Measurements from ENCODE around the gene AIM2. TPM values are rescaled to one million over a fixed set of nuclear protein-coding genes. Genes with fewer than 3 reads are reported as not detected.
A peak's percentile ranks its signal among the peaks of the same experiment; 100 is the strongest.

The AIM2 gene
- total RNA-seq, 4 donors from 2014 or later: 1.5 to 170 (median 6.4) TPM

DNA sequence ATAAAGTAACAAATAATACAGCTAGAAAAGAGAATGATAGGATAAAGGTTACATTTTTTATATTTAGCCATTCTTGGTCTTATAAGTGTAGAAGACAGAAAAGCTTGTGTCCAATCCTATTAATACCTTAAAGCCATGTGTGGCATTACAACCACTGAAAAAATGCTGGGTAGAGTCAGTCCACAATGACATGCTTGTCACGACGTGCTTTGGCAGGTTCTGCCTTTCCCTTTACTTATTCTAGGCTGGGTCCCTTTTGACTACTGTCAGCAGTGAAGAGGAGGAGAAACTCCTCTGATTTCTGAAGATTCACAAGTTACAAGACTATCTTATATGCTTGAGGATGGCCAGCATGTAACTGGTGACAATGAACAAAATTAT, 14.6 kb upstream of the AIM2 start:
- DNase-seq: no peak
- H3K27ac ChIP-seq: no peak overlapping the region
- no peaks in the 10 kb centered on the region for H3K9me3 ChIP-seq
- H3K36me3 ChIP-seq: no peaks in the 10 kb centered on the region
- H3K27me3 ChIP-seq: no peaks in the 10 kb centered on the region
- H3K4me3 ChIP-seq: no peak overlapping the region
- TF ChIP-seq POLR2A (IDR thresholded peaks at IDR 0.05): no peak
- TF ChIP-seq, protein P1, sequence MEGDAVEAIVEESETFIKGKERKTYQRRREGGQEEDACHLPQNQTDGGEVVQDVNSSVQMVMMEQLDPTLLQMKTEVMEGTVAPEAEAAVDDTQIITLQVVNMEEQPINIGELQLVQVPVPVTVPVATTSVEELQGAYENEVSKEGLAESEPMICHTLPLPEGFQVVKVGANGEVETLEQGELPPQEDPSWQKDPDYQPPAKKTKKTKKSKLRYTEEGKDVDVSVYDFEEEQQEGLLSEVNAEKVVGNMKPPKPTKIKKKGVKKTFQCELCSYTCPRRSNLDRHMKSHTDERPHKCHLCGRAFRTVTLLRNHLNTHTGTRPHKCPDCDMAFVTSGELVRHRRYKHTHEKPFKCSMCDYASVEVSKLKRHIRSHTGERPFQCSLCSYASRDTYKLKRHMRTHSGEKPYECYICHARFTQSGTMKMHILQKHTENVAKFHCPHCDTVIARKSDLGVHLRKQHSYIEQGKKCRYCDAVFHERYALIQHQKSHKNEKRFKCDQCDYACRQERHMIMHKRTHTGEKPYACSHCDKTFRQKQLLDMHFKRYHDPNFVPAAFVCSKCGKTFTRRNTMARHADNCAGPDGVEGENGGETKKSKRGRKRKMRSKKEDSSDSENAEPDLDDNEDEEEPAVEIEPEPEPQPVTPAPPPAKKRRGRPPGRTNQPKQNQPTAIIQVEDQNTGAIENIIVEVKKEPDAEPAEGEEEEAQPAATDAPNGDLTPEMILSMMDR (IDR thresholded peaks at IDR 0.05): no peak
- no peaks in the 10 kb centered on the region for H3K4me1 ChIP-seq

DNA sequence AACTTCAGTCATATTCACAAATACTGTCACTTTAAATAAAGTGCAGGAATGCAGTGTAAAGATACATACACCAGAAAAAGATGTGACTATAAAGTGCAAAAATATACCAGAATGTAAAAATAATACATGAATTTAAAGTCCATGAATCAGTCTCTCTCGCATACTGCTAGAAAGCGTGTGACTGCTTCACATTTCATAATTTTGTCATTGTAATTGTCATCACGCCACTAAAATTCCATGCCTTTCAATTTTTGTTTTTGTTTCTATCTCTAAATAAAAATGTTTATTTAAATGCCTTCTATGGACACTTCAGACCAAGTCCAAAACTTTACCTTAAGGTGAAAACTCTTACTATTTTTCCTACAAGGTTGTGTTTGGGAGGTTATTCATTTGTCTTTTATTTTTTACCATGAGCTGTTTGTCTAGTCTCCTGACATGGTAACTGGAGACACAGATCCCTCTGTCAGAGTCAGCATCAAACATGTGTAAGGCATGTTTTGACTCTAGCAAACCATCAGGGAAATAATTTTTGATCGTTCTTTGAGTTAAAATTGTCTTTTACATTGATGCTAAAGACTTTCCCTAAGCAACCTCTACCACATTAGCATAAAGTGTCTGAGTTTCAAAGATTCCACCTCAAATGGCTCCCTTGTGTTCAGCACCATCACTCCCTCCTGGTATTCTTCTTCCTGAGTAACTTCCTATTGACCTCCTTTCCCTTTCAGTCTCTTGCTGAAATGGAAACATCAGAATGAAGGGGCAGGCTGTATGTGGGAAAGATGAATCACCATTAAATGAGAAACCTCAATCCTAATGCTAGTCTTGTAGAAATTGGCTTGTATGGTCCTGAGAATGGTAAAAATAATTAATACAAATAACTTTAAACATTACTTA, 14.0 kb upstream of the AIM2 start:
- TF ChIP-seq, protein P1 (IDR thresholded peaks at IDR 0.05): no peak
- TF ChIP-seq POLR2A (IDR thresholded peaks at IDR 0.05): no peak
- no peaks in the 10 kb centered on the region for H3K9me3 ChIP-seq
- no peak overlapping the region for H3K4me3 ChIP-seq
- no peak overlapping the region for H3K27ac ChIP-seq
- no peaks in the 10 kb centered on the region for H3K4me1 ChIP-seq
- no peaks in the 10 kb centered on the region for H3K27me3 ChIP-seq
- no peaks in the 10 kb centered on the region for H3K36me3 ChIP-seq
- no peak for DNase-seq

DNA sequence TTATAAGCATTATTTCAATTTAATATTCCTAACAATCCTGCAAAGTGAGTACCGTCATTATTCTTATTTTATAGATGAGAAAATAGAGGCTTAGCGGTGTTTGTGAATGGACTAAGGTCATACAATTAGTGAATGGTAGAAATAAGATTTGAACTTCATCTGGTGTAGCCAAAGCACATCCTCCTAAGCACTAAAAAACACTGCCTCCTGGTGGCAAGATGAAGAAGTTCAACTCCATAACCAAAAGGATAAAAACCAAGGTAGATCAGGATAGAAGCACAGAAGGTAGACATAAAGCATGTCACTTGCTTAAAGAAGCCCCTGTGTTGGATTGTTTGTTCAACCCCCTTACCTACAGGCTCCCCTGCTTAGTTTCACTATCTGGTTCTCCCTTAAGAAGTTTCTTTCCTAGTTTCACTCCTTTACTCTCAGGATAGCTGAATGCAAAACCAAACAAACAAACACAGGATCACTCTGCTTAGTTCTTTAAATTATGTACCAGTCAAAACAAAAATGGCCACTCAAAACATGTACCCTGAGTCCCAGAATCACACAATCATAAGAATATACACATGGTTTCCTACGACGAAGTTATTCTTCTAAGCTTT, 12.7 kb upstream of the AIM2 start:
- TF ChIP-seq, protein P1 (IDR thresholded peaks at IDR 0.05): peak; percentile 48 to 75 (median 56)
- TF ChIP-seq POLR2A (IDR thresholded peaks at IDR 0.05): no peak
- Histone ChIP-seq H3K9me3 (no peaks in the 10 kb centered on the region), H3K4me1 (no peaks in the 10 kb centered on the region), H3K4me3 (no peak overlapping the region), H3K27ac (no peak overlapping the region), H3K36me3 (no peaks in the 10 kb centered on the region), H3K27me3 (no peaks in the 10 kb centered on the region)
- DNase-seq: no peak

DNA sequence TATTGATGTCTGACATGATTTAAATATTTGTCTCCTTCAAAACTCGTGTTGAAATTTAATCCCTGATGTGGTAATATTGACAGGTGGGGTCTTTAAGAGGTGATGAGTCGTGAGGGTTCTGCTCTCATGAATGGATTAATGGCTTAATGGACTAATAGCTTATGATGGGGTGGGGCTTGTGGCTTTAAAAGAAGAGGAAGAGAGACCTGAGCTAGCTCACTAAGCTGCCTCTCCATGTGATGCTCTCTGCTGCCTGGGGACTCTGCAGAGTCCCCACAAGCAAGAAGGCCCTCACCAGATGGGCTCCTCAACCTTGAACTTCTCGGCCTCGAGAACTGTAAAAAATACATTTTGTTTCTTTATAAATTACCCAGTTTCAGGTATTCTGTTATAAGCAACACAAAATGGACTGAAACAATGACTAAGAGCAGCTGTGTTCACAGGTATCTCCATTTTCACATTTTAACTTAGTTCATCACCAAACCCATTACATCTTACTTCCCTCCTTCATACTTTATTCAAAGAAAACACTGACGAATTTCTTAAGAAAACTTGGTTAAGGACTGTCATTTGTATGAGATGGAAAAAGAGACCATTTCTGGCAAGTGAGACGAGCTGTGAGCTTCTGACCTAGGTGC, 12.1 kb upstream of the AIM2 start:
- Histone ChIP-seq H3K27me3 (no peaks in the 10 kb centered on the region), H3K4me3 (no peak overlapping the region), H3K27ac (no peak overlapping the region), H3K9me3 (no peaks in the 10 kb centered on the region), H3K4me1 (no peaks in the 10 kb centered on the region), H3K36me3 (no peaks in the 10 kb centered on the region)
- no peak for DNase-seq
- TF ChIP-seq, protein P1 (IDR thresholded peaks at IDR 0.05): no peak
- TF ChIP-seq POLR2A (IDR thresholded peaks at IDR 0.05): no peak

DNA sequence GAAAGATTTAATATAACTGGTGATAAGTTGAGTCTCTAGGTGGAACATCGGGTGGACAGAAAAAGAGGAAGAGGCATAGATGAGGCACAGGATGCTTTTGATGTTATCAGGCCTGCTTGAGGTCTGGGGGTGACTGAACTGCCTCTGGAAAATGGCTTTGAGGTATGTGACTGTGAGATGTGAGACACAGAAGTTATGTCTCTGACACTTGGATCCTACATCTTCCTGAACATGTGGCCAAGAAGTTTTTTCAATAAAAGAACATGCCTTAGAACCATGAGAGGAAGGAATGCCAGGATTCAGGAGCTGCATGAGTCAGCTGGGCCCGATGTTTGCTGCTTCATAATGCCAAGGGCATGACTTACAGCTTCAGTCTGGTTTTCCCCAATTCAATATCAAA, 11.5 kb upstream of the AIM2 start:
- no peak for DNase-seq
- Histone ChIP-seq H3K27me3 (no peaks in the 10 kb centered on the region), H3K27ac (peak overlapping the region in 1 of 4 donors; percentile 28), H3K4me1 (no peaks in the 10 kb centered on the region), H3K9me3 (no peaks in the 10 kb centered on the region), H3K36me3 (no peaks in the 10 kb centered on the region), H3K4me3 (no peak overlapping the region)
- TF ChIP-seq POLR2A (IDR thresholded peaks at IDR 0.05): no peak
- TF ChIP-seq, protein P1 (IDR thresholded peaks at IDR 0.05): no peak

Data from Peyer's patch (tissue), 4 donors.